Prostate gland (tissue), 2 donors: ENCODE results near the gene ALB. TPM values are rescaled to one million over a fixed set of nuclear protein-coding genes. Genes with fewer than 3 reads are reported as not detected.

Experiments
- DNase-seq: peaks from one replicate; pipeline ENCODE4 v3.0.0-alpha.2; 2019; ENCODE audit warnings: low spot score
- H3K27ac ChIP-seq, 2 donors: fragments of 200-600 bp; sonication (generic); 2 replicates each; pipeline ENCODE4 v1.5.1; 2017 to 2019
- H3K27me3 ChIP-seq: fragments of 200-600 bp; sonication (generic); replicated peaks from 2 replicates; pipeline ENCODE4 v1.5.1; 2019; ENCODE audit not compliant: insufficient read depth
- H3K36me3 ChIP-seq, 2 donors: fragments of 200-600 bp; sonication (generic); 1 replicate in 1 of 2; 2 replicates in 1 of 2; pipeline versions ENCODE4 v1.5.1 to v1.8.1; 2017 to 2019
- H3K4me1 ChIP-seq: fragments of 200-600 bp; sonication (generic); replicated peaks from 2 replicates; pipeline ENCODE4 v1.5.1; 2019
- H3K4me3 ChIP-seq, 2 donors: fragments of 200-600 bp; sonication (generic); 2 replicates each; pipeline ENCODE4 v1.5.1; 2017 to 2019
- H3K9me3 ChIP-seq: fragments of 200-600 bp; sonication (generic); 2 replicates; pipeline ENCODE4 v1.5.1; 2017
- CTCF ChIP-seq, 4 experiments: fragments of 200-600 bp in 2 of 4; fragments of 450-650 bp in 2 of 4; sonication (generic) in 2 of 4; IDR thresholded peaks; 1 replicate in 3 of 4; 2 replicates in 1 of 4; pipeline ENCODE4 v1.5.1; 2016 to 2019; ENCODE audit warnings: antibody characterized with exemption in 4 of 4, mild to moderate bottlenecking in 2 of 4, moderate library complexity in 2 of 4
- POLR2A ChIP-seq: fragments of 450-650 bp; IDR thresholded peaks from one replicate; pipeline ENCODE4 v1.6.1; 2016; ENCODE audit warnings: antibody characterized with exemption, mild to moderate bottlenecking
- POLR2AphosphoS5 ChIP-seq: sonication (generic); formaldehyde crosslinking; IDR thresholded peaks from one replicate; pipeline ENCODE4 v1.6.1; 2017; ENCODE audit warnings: antibody characterized with exemption
- WGBS: methylation state at CpG from one replicate; pipeline ENCODE4 v1.1.5; 2018; 5-methylcytosine and 5-hydroxymethylcytosine counted together
- intact Hi-C: fragments of 100-400 bp; cut with DNase I; formaldehyde crosslinking; loops from one replicate; pipeline ENCODE4 v1.14.2; 2022
- total RNA-seq, 2 donors: library from RNA; depleted of rRNA; stranded (reverse); fragments of >200 nt; gene quantifications; one replicate each; pipeline ENCODE4 v1.1.0, GENCODE V29; 2016

ALB gene
- total RNA-seq, 2 donors from 2014 or later, result 0.41 to 9.0 TPM

- no peak for TF ChIP-seq POLR2A
- TF ChIP-seq CTCF (IDR thresholded peaks at IDR 0.05), result no peak
- TF ChIP-seq POLR2AphosphoS5, result no peak
- H3K4me3 ChIP-seq, result no peak overlapping the region
- no peaks in the 10 kb centered on the region for H3K9me3 ChIP-seq
- no peak overlapping the region for H3K27ac ChIP-seq
- H3K27me3 ChIP-seq, result no peaks in the 10 kb centered on the region
- H3K36me3 ChIP-seq, result no peaks in the 10 kb centered on the region
- no peak for DNase-seq
- intact Hi-C loops, result no loop called here
- H3K4me1 ChIP-seq, result no peaks in the 10 kb centered on the region
- WGBS, result 62% methylated on average over 1 of the region's 1 CpG
These were observed 14.6 kb downstream of the ALB start for GRCh38 chr4:73418677-73419076.

- no peak for DNase-seq
- H3K27me3 ChIP-seq, result no peaks in the 10 kb centered on the region
- intact Hi-C loops, result no loop called here
- no peaks in the 10 kb centered on the region for H3K9me3 ChIP-seq
- no peaks in the 10 kb centered on the region for H3K36me3 ChIP-seq
- TF ChIP-seq POLR2AphosphoS5 (no peak), CTCF (IDR thresholded peaks at IDR 0.05) (no peak), POLR2A (no peak)
- no peak overlapping the region for H3K27ac ChIP-seq
- H3K4me1 ChIP-seq, result no peaks in the 10 kb centered on the region
- H3K4me3 ChIP-seq, result no peak overlapping the region
- WGBS, result 74% methylated on average over 7 of the region's 7 CpGs
These were observed 15.3 kb downstream of the ALB start for GRCh38 chr4:73419106-73420038.

- 88% methylated on average over 2 of the region's 2 CpGs for WGBS
- no peak overlapping the region for H3K27ac ChIP-seq
- H3K27me3 ChIP-seq, result no peaks in the 10 kb centered on the region
- no peak overlapping the region for H3K4me3 ChIP-seq
- H3K36me3 ChIP-seq, result no peaks in the 10 kb centered on the region
- intact Hi-C loops, result no loop called here
- no peaks in the 10 kb centered on the region for H3K9me3 ChIP-seq
- TF ChIP-seq CTCF (IDR thresholded peaks at IDR 0.05), result no peak
- TF ChIP-seq POLR2AphosphoS5, result no peak
- no peak for TF ChIP-seq POLR2A
- no peaks in the 10 kb centered on the region for H3K4me1 ChIP-seq
- no peak for DNase-seq
These were observed 16.5 kb downstream of the ALB start for GRCh38 chr4:73420615-73421014.

GRCh38 chr4:73421708-73422457, 17.8 kb downstream of the ALB start:
- Histone ChIP-seq H3K4me1 (no peaks in the 10 kb centered on the region), H3K27ac (no peak overlapping the region), H3K36me3 (no peaks in the 10 kb centered on the region), H3K27me3 (no peaks in the 10 kb centered on the region), H3K4me3 (no peak overlapping the region), H3K9me3 (no peaks in the 10 kb centered on the region)
- no peak for DNase-seq
- intact Hi-C loops, result no loop called here
- TF ChIP-seq POLR2A, result no peak
- TF ChIP-seq CTCF (IDR thresholded peaks at IDR 0.05), result no peak
- no peak for TF ChIP-seq POLR2AphosphoS5
